ENCODE data around the gene USP2. TPM values are rescaled to one million over a fixed set of nuclear protein-coding genes. Genes with fewer than 3 reads are reported as not detected.
A peak's percentile ranks its signal among the peaks of the same experiment; 100 is the strongest.

Gene USP2
- total RNA-seq, 1 experiment from 2014 or later, result 15.4 TPM

DNA sequence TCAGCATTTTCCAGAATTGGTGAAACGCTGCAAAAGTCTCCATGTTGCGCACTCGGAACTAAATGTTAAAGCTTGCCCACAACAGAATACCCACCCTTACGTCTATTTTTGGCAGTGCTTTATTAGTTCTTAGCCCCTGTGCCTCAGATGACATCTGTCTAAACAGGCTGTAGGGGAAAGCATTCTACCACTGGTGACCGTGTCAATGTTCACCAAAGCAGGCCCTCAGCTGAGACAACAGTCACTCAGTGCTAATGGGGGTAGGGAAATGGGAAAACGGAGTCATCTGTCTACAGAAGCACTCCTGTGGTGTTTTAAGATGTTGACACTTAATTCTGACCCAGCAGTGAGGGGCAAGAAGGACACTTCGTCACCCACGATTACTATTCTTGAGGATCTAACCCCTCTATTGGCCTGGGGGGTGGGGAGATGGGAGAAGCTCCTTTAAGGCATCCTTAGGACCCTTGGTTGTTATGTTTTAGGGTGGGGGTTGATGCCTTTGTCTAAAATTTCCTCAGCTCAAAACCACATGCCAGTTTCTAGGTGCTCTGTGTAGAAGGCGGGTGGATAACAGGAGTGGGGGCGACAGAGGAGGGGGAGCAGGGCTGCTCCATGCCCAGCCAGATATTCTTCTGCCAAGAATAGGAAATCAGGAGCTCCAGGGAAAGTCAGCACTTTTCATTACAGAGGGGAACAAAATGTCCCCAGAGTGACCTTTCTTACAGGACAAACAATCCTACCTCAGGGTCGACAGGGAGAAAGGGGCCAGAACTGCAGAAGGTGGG, 19.4 kb downstream of the USP2 start:
- Histone ChIP-seq H3K9me2 (replicated peaks; ENCODE audit: insufficient read depth, low read length) (no peaks in the 10 kb centered on the region), H3K4me3 (ENCODE audit: low read length) (peak overlapping the region; percentile 85), H3K9me3 (ENCODE audit: low read length) (no peaks in the 10 kb centered on the region), H3K4me1 (ENCODE audit: low read length) (peaks cover 88% of the 10 kb centered on the region), H4K20me1 (ENCODE audit: insufficient read depth, low read depth, low read length) (no peaks in the 10 kb centered on the region), H3K9ac (ENCODE audit: low read length) (peak overlapping the region; percentile 86), H3K36me3 (ENCODE audit: insufficient read depth, low read length) (peaks cover 8% of the 10 kb centered on the region), H3K4me2 (ENCODE audit: low read depth, low read length, poor library complexity, severe bottlenecking) (peak overlapping the region; percentile 91), H3K27ac (ENCODE audit: low read length) (peak overlapping the region; percentile 98), H3K79me2 (ENCODE audit: low read length) (peaks cover 20% of the 10 kb centered on the region), H3K27me3 (ENCODE audit: low read length) (no peaks in the 10 kb centered on the region), H2AFZ (ENCODE audit: low read length) (no peak overlapping the region)
- DNase-seq, result no peak

DNA sequence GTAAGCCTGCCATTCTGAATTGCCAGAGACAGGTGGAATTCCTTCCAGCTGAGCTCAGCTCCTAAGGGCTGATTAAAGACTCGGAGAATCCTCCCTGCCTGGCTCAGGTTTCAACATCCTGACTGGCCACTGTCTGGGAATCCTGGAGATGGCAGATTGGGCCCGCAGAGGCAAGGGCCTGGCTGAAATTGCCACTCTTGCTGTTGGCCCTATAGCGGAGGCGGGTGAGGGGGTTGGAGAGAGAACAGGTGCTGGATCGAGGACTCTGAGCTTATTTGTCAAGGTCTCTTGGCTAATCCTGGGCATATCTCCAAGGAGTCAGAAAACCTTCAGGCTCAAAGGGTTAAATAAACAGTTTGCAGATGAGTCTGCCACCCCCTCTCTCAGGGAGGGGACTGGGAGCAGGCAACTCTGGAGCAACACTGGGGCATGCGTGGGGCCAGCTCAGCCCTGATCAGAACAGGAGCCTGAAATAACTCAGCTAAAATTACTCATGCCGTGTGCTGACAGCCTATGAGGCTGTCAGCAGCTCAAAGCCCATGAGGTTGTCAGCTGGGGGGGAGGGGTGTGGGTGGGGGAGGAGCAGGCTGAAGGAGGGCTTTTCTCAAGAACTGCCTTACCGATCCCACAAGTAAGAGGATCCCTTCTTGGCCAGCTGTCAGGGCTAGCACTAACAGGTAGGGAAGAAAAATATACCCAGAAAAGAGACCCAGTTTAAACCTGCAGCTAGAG, 20.3 kb downstream of the USP2 start:
- H3K4me3 ChIP-seq (ENCODE audit: low read length), result peak overlapping the region; percentile 85
- H3K9ac ChIP-seq (ENCODE audit: low read length), result peak overlapping the region; percentile 86
- no peaks in the 10 kb centered on the region for H3K27me3 ChIP-seq (ENCODE audit: low read length)
- H3K9me3 ChIP-seq (ENCODE audit: low read length), result no peaks in the 10 kb centered on the region
- H2AFZ ChIP-seq (ENCODE audit: low read length), result no peak overlapping the region
- peak overlapping the region; percentile 91 for H3K4me2 ChIP-seq (ENCODE audit: low read depth, low read length, poor library complexity, severe bottlenecking)
- H3K27ac ChIP-seq (ENCODE audit: low read length), result peak overlapping the region; percentile 98
- H3K79me2 ChIP-seq (ENCODE audit: low read length), result peaks cover 20% of the 10 kb centered on the region
- peaks cover 8% of the 10 kb centered on the region for H3K36me3 ChIP-seq (ENCODE audit: insufficient read depth, low read length)
- DNase-seq, result peak; percentile 83
- H4K20me1 ChIP-seq (ENCODE audit: insufficient read depth, low read depth, low read length), result no peaks in the 10 kb centered on the region
- H3K4me1 ChIP-seq (ENCODE audit: low read length), result peaks cover 87% of the 10 kb centered on the region
- no peaks in the 10 kb centered on the region for H3K9me2 ChIP-seq (replicated peaks; ENCODE audit: insufficient read depth, low read length)

DNA sequence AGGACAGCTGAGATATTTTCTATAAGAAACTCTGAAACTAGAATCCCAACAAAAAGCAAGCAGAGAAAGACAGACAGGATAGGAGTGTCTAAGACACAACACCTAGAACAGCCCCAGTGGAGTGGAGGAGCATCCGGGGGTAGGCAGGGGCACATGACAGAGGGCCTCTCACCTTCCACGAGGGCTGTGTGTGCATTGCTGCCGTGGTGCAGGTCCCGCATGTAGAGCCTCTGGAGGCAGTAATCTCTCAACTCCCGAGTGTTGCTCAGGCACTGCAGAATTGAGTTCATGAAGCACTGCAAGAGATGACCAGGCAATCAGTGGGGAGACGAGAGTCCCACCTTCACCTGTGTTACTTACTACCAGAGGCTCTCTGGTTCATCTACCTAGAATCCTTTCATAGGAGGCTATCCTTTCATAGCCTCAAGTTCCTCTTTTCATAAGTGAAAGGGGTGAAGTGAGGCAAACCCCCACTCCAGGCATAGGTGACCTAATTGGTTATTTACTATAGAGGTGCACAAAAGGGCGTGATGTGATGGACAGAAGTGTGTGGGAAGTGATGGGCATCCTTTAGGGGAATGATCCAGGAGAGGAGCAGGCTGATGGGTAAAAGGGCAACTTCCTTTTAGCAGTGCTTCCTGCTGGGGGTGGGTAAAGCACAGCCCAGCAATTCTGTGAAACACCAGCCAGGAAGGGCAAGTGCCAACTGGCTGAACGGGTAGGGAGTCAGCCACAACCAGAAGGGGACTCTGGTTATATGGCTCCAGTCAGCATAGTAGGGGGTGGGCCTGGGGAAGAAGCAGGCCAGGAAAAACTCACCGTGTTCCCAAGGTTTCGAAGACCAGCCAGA, 21.9 kb downstream of the USP2 start:
- DNase-seq, result peak; percentile 58
- Histone ChIP-seq H3K4me2 (ENCODE audit: low read depth, low read length, poor library complexity, severe bottlenecking) (peak overlapping the region; percentile 91), H3K4me1 (ENCODE audit: low read length) (peaks cover 88% of the 10 kb centered on the region), H3K27ac (ENCODE audit: low read length) (peak overlapping the region; percentile 98), H3K79me2 (ENCODE audit: low read length) (peaks cover 20% of the 10 kb centered on the region), H4K20me1 (ENCODE audit: insufficient read depth, low read depth, low read length) (no peaks in the 10 kb centered on the region), H2AFZ (ENCODE audit: low read length) (no peak overlapping the region), H3K9ac (ENCODE audit: low read length) (peak overlapping the region; percentile 49), H3K9me2 (replicated peaks; ENCODE audit: insufficient read depth, low read length) (no peaks in the 10 kb centered on the region), H3K27me3 (ENCODE audit: low read length) (no peaks in the 10 kb centered on the region), H3K9me3 (ENCODE audit: low read length) (no peaks in the 10 kb centered on the region), H3K4me3 (ENCODE audit: low read length) (peak overlapping the region; percentile 45; the same call in 1 of the 2 replicates), H3K36me3 (ENCODE audit: insufficient read depth, low read length) (peaks cover 11% of the 10 kb centered on the region)

DNA sequence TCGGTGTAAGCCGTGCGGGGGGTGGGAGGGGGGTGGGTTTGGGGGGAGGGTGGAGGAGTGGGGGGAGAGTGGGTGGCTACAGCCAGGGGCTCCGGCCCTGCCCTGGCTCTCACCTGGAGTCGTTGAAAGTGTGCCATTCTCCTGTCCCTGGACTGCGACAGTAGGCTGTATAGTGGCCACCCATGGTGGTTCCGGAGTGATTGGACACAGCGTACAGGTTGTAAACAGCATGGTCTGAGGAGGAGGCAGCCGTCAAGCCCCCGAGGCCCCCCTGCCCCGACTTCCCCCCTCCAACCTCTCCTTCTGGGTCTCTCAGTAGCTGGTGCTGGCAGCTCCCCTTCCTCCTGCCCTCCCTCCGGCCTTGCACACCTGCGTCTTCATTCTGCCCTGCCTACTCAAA, 24.4 kb downstream of the USP2 start:
- Histone ChIP-seq H3K36me3 (ENCODE audit: insufficient read depth, low read length) (peaks cover 11% of the 10 kb centered on the region), H3K27ac (ENCODE audit: low read length) (peak overlapping the region; percentile 98), H3K4me1 (ENCODE audit: low read length) (peaks cover 89% of the 10 kb centered on the region), H2AFZ (ENCODE audit: low read length) (no peak overlapping the region), H3K9me3 (ENCODE audit: low read length) (no peaks in the 10 kb centered on the region), H3K4me3 (ENCODE audit: low read length) (no peak overlapping the region; the same call in 1 of the 2 replicates), H3K9me2 (replicated peaks; ENCODE audit: insufficient read depth, low read length) (no peaks in the 10 kb centered on the region), H4K20me1 (ENCODE audit: insufficient read depth, low read depth, low read length) (no peaks in the 10 kb centered on the region), H3K27me3 (ENCODE audit: low read length) (no peaks in the 10 kb centered on the region), H3K9ac (ENCODE audit: low read length) (peak overlapping the region; percentile 71), H3K4me2 (ENCODE audit: low read depth, low read length, poor library complexity, severe bottlenecking) (peak overlapping the region; percentile 79), H3K79me2 (ENCODE audit: low read length) (peaks cover 6% of the 10 kb centered on the region; the same call in 1 of the 2 replicates)
- DNase-seq, result no peak

DNA sequence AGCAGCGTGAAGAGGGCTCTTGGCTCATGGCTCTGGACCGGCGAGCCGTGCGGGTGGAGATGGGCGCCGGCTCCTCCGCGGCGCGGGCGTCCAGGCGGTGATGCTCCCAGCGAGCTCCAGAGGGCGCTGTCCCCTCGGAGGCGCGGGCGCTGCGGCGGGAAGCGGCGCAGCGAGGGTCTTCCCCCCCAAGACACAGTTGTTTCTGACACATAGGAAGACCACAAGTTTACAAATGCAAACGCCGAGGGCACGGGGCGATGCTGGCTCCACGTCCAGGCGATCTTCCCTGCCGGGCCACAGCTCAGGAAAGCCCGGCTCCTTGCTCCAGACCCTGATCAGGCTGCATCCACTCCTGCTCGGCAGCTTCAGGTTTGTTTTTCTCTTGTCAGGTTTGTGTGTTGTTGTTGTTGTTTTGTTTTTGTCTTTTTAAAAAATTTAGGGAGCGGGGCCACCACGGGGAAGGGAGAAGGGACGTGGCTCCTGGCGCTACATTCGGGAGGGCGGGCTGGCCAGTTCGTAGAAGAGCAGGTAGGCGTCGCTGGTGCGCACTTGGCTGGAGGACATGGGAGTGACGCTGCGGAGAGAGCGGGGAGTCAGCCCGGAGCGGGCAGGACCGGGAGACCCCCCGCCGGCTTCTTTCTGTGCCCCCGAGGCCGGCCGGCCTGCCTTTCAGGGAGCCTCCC, 25.0 kb downstream of the USP2 start:
- H3K9me3 ChIP-seq (ENCODE audit: low read length), result no peaks in the 10 kb centered on the region
- peaks cover 88% of the 10 kb centered on the region for H3K4me1 ChIP-seq (ENCODE audit: low read length)
- H3K9me2 ChIP-seq (replicated peaks; ENCODE audit: insufficient read depth, low read length), result no peaks in the 10 kb centered on the region
- peak overlapping the region; percentile 43; the same call in 1 of the 2 replicates for H2AFZ ChIP-seq (ENCODE audit: low read length)
- H3K9ac ChIP-seq (ENCODE audit: low read length), result peak overlapping the region; percentile 71
- H3K36me3 ChIP-seq (ENCODE audit: insufficient read depth, low read length), result peaks cover 11% of the 10 kb centered on the region
- peak overlapping the region; percentile 59 for H3K4me3 ChIP-seq (ENCODE audit: low read length)
- no peaks in the 10 kb centered on the region for H4K20me1 ChIP-seq (ENCODE audit: insufficient read depth, low read depth, low read length)
- H3K27me3 ChIP-seq (ENCODE audit: low read length), result no peaks in the 10 kb centered on the region
- peaks cover 6% of the 10 kb centered on the region; the same call in 1 of the 2 replicates for H3K79me2 ChIP-seq (ENCODE audit: low read length)
- peak overlapping the region; percentile 98 for H3K27ac ChIP-seq (ENCODE audit: low read length)
- peak; percentile 80 for DNase-seq
- H3K4me2 ChIP-seq (ENCODE audit: low read depth, low read length, poor library complexity, severe bottlenecking), result peak overlapping the region; percentile 79

DNA sequence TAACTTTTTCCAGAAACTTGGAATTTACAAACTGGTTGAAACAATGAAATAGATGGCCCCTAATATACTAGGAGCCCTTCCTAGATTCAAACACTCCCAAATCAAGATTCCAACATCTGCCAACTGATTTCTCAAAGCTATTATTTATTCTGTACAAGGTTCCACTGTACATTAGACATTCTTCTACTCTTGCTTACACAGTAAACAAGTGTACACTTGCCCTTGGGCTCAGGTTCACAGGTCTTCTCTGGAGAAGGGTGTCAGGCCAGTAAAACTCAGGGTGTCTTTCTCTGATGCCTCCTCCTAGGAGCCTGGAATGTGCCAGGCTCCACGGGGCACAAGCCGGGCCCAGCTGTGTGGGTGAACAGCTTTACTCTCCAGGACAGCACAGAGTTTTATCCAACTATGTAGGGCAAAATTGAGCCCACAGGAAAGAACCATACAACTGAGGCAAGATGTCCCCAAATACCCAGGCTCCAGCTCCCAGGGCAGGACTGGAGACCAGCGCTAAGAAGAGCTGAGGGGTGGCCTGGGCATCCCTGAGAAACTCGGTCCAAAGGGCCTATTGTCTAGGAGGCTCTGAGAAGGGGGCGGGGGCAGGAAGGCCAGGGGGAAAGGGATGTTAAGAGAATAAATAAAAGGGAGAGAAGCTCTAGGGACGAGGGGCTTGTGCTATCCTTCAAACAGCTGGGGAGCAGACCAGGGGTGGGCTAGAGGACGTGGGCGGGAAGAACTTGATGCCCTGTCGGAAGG, 26.2 kb downstream of the USP2 start:
- Histone ChIP-seq H4K20me1 (ENCODE audit: insufficient read depth, low read depth, low read length) (no peaks in the 10 kb centered on the region), H3K36me3 (ENCODE audit: insufficient read depth, low read length) (peaks cover 11% of the 10 kb centered on the region), H3K27me3 (ENCODE audit: low read length) (no peaks in the 10 kb centered on the region), H3K4me2 (ENCODE audit: low read depth, low read length, poor library complexity, severe bottlenecking) (peak overlapping the region; percentile 79), H2AFZ (ENCODE audit: low read length) (no peak overlapping the region), H3K9me3 (ENCODE audit: low read length) (no peaks in the 10 kb centered on the region), H3K4me1 (ENCODE audit: low read length) (peaks cover 75% of the 10 kb centered on the region), H3K9me2 (replicated peaks; ENCODE audit: insufficient read depth, low read length) (no peaks in the 10 kb centered on the region), H3K79me2 (ENCODE audit: low read length) (no peaks in the 10 kb centered on the region), H3K9ac (ENCODE audit: low read length) (peak overlapping the region; percentile 71), H3K4me3 (ENCODE audit: low read length) (peak overlapping the region; percentile 47; the same call in 1 of the 2 replicates), H3K27ac (ENCODE audit: low read length) (peak overlapping the region; percentile 77)
- no peak for DNase-seq

DNA sequence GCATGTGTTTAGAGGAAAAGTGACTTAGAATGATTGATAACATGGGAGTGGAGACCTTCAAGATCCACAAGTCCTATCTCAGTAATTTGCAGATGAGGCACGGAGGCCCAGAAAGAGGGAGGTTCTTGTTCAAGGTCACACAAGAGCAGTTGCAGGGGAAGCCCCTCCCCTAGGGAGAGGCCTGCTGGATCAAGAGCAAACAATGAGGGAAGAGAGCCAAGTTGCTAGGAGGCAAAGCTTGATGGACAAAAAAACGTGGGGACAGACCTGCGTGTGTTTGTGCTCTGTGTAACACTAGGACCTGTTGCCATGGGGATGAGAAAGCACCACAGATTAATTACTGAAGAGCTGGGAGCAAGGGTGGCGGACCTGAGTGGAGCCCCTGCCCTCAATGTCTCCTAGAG, 28.6 kb downstream of the USP2 start:
- Histone ChIP-seq H4K20me1 (ENCODE audit: insufficient read depth, low read depth, low read length) (no peaks in the 10 kb centered on the region), H3K9me2 (replicated peaks; ENCODE audit: insufficient read depth, low read length) (no peaks in the 10 kb centered on the region), H2AFZ (ENCODE audit: low read length) (no peak overlapping the region), H3K36me3 (ENCODE audit: insufficient read depth, low read length) (peaks cover 3% of the 10 kb centered on the region; the same call in 1 of the 2 replicates), H3K9me3 (ENCODE audit: low read length) (no peaks in the 10 kb centered on the region), H3K27me3 (ENCODE audit: low read length) (no peaks in the 10 kb centered on the region), H3K4me2 (ENCODE audit: low read depth, low read length, poor library complexity, severe bottlenecking) (no peak overlapping the region), H3K4me3 (ENCODE audit: low read length) (no peak overlapping the region), H3K9ac (ENCODE audit: low read length) (no peak overlapping the region), H3K27ac (ENCODE audit: low read length) (no peak overlapping the region), H3K4me1 (ENCODE audit: low read length) (peaks cover 51% of the 10 kb centered on the region), H3K79me2 (ENCODE audit: low read length) (no peaks in the 10 kb centered on the region)
- DNase-seq, result no peak

Measured in Karpas-422 (cell line).